Measurements from ENCODE around the gene UBE2E1. TPM values are rescaled to one million over a fixed set of nuclear protein-coding genes. Genes with fewer than 3 reads are reported as not detected.

Gene UBE2E1
- total RNA-seq, 4 donors from 2014 or later, result 73.0 to 119 (median 94.6) TPM

DNA sequence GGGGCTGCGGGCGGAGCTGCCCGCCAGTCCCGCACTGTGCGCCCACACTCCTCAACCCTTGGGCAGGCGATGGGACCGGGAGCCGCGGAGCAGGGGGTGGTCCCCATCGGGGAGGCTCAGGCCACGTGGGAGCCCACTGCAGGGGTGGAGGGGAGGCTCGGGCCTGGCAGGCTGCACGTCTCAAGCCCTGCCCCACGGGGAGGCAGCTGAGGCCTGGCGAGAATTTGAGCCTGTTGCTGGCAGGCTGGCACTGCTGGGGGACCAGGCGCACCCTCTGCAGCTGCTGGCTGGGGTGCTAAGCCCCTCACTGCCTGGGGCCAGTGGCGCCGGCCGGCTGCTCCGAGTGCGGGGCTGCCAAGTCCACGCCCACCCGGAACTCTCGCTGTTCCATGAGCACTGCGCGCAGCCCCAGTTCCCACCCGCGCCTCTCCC is 76.7 kb downstream of the UBE2E1 start:
- H3K4me3 ChIP-seq, result no peak overlapping the region
- H3K4me1 ChIP-seq, result peaks cover 7% of the 10 kb centered on the region
- no peaks in the 10 kb centered on the region for H3K36me3 ChIP-seq
- DNase-seq (ENCODE audit: low spot score in 2 of 2), result no peak
- H3K27ac ChIP-seq, result no peak overlapping the region
- H3K27me3 ChIP-seq, result no peaks in the 10 kb centered on the region
- TF ChIP-seq EP300 (IDR thresholded peaks at IDR 0.05), result no peak
- TF ChIP-seq CTCF (IDR thresholded peaks at IDR 0.05), result no peak
- no peak for TF ChIP-seq POLR2AphosphoS5 (IDR thresholded peaks at IDR 0.05)
- TF ChIP-seq POLR2A (IDR thresholded peaks at IDR 0.05), result no peak
- H3K9me3 ChIP-seq, result no peaks in the 10 kb centered on the region
- WGBS, result 97% methylated on average over 17 of the region's 28 CpGs

GRCh38 chr3:23884481-23884880 is 78.7 kb downstream of the UBE2E1 start:
- Histone ChIP-seq H3K4me3 (no peak overlapping the region), H3K4me1 (peaks cover 10% of the 10 kb centered on the region), H3K27ac (no peak overlapping the region), H3K36me3 (no peaks in the 10 kb centered on the region), H3K27me3 (no peaks in the 10 kb centered on the region), H3K9me3 (no peaks in the 10 kb centered on the region)
- no peak for DNase-seq (ENCODE audit: low spot score in 2 of 2)
- TF ChIP-seq POLR2AphosphoS5 (IDR thresholded peaks at IDR 0.05) (no peak), CTCF (IDR thresholded peaks at IDR 0.05) (no peak), POLR2A (IDR thresholded peaks at IDR 0.05) (no peak), EP300 (IDR thresholded peaks at IDR 0.05) (no peak)
- WGBS, result 85% methylated on average over 2 of the region's 2 CpGs

- TF ChIP-seq EP300 (IDR thresholded peaks at IDR 0.05), result no peak
- TF ChIP-seq CTCF (IDR thresholded peaks at IDR 0.05), result no peak
- no peak for TF ChIP-seq POLR2AphosphoS5 (IDR thresholded peaks at IDR 0.05)
- TF ChIP-seq POLR2A (IDR thresholded peaks at IDR 0.05), result no peak
- DNase-seq (ENCODE audit: low spot score in 2 of 2), result no peak
- Histone ChIP-seq H3K27ac (no peak overlapping the region), H3K36me3 (peaks cover 3% of the 10 kb centered on the region), H3K27me3 (no peaks in the 10 kb centered on the region), H3K4me3 (no peak overlapping the region), H3K4me1 (peaks cover 10% of the 10 kb centered on the region), H3K9me3 (no peaks in the 10 kb centered on the region)
- WGBS, result 80% methylated on average over 6 of the region's 6 CpGs
Observed at GRCh38 chr3:23885210-23885609, 79.5 kb downstream of the UBE2E1 start.

DNA sequence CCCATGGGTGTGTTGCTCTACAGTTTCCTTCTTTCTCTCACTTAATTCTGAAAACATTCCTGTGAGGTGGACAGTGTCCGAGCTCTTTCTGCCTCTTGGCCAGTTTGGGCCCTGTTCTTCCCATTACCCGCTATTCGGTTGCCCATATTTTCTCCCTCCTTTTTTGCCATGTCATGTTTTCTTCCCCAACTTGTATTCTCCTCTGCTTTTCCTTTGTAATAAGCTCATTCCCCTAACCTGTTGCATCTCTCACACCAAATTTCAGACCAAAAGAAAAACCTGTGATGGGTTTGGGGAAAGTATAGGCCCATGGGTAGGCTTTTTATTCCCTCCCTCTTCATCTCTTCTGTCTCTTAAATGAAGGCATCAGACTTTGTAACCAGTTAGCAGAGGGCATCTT is 80.6 kb downstream of the UBE2E1 start:
- Histone ChIP-seq H3K4me1 (peaks cover 9% of the 10 kb centered on the region), H3K4me3 (no peak overlapping the region), H3K27me3 (no peaks in the 10 kb centered on the region), H3K9me3 (no peaks in the 10 kb centered on the region), H3K27ac (no peak overlapping the region), H3K36me3 (peaks cover 6% of the 10 kb centered on the region)
- WGBS, result 88% methylated on average over 3 of the region's 3 CpGs
- DNase-seq (ENCODE audit: low spot score in 2 of 2), result no peak
- TF ChIP-seq CTCF (IDR thresholded peaks at IDR 0.05) (no peak), POLR2AphosphoS5 (IDR thresholded peaks at IDR 0.05) (no peak), EP300 (IDR thresholded peaks at IDR 0.05) (no peak), POLR2A (IDR thresholded peaks at IDR 0.05) (no peak)

GRCh38 chr3:23888617-23889228 is 83.0 kb downstream of the UBE2E1 start:
- WGBS, result 55% methylated on average over 3 of the region's 3 CpGs
- Histone ChIP-seq H3K4me3 (no peak overlapping the region), H3K36me3 (peaks cover 13% of the 10 kb centered on the region), H3K4me1 (peaks cover 9% of the 10 kb centered on the region), H3K9me3 (no peaks in the 10 kb centered on the region), H3K27me3 (no peaks in the 10 kb centered on the region), H3K27ac (no peak overlapping the region)
- no peak for DNase-seq (ENCODE audit: low spot score in 2 of 2)
- TF ChIP-seq POLR2A (IDR thresholded peaks at IDR 0.05), result no peak
- peak; percentile 81 to 82 for TF ChIP-seq CTCF (IDR thresholded peaks at IDR 0.05)
- no peak for TF ChIP-seq POLR2AphosphoS5 (IDR thresholded peaks at IDR 0.05)

All from suprapubic skin (tissue), 4 donors.